Liver (tissue), 3 donors: ENCODE data around the gene KIAA0930.

Experiments
- CTCF ChIP-seq: fragments of 150-350 bp; IDR thresholded peaks from 2 replicates; pipeline ENCODE4 v1.5.1; 2017; ENCODE audit warnings: improper control_type of control experiment, low read depth, low read length; ENCODE audit not compliant: missing input control
- EGR1 ChIP-seq, 2 donors: IDR thresholded peaks; 2 replicates each; pipeline ENCODE4 v1.6.1; 2016 to 2018; ENCODE audit warnings: antibody characterized with exemption in 2 of 2, low read depth in 2 of 2
- GABPA ChIP-seq, 2 donors: IDR thresholded peaks in 1 of 2; conservative IDR thresholded peaks in 1 of 2; 2 replicates each; pipeline ENCODE4 v1.6.1; 2016; ENCODE audit warnings: antibody characterized with exemption in 2 of 2, mild to moderate bottlenecking in 1 of 2, moderate library complexity in 1 of 2
- MAX ChIP-seq: IDR thresholded peaks from 2 replicates; pipeline ENCODE4 v1.6.1; 2016; ENCODE audit warnings: antibody characterized with exemption
- RAD21 ChIP-seq, 2 donors: IDR thresholded peaks; 2 replicates each; pipeline ENCODE4 v1.6.1; 2016; ENCODE audit warnings: antibody characterized with exemption in 2 of 2, mild to moderate bottlenecking in 2 of 2
- REST ChIP-seq: IDR thresholded peaks from 2 replicates; pipeline ENCODE4 v1.6.1; 2016; ENCODE audit warnings: antibody characterized with exemption, mild to moderate bottlenecking
- ZBTB33 ChIP-seq: IDR thresholded peaks from 2 replicates; pipeline ENCODE4 v1.6.1; 2016; ENCODE audit warnings: antibody characterized with exemption
- donor health status: healthy.
- donor health status: healthy.

- no peak for TF ChIP-seq CTCF
- TF ChIP-seq GABPA (IDR thresholded peaks at IDR 0.05 in 1 of 2, conservative IDR thresholded peaks at IDR 0.05 in 1 of 2) = no peak
- TF ChIP-seq RAD21 (IDR thresholded peaks at IDR 0.05) = peak; percentile 25 to 36
- no peak for TF ChIP-seq ZBTB33
- no peak for TF ChIP-seq REST
- TF ChIP-seq EGR1 (IDR thresholded peaks at IDR 0.05; ENCODE audit: low read depth in 2 of 2) = no peak
- TF ChIP-seq MAX = no peak
Observed at GRCh38 chr22:45180146-45180679, 60.5 kb downstream of the KIAA0930 start.
